Measurements from ENCODE around the gene PRPF38B. TPM values are rescaled to one million over a fixed set of nuclear protein-coding genes. Genes with fewer than 3 reads are reported as not detected.

The PRPF38B gene
- total and polyA plus RNA-seq, 9 of the 15 experiments (the other 6 are each of a cell fraction or from before 2014, with no cell fraction given), result 25.3 to 85.5 (median 66.4) TPM

DNA sequence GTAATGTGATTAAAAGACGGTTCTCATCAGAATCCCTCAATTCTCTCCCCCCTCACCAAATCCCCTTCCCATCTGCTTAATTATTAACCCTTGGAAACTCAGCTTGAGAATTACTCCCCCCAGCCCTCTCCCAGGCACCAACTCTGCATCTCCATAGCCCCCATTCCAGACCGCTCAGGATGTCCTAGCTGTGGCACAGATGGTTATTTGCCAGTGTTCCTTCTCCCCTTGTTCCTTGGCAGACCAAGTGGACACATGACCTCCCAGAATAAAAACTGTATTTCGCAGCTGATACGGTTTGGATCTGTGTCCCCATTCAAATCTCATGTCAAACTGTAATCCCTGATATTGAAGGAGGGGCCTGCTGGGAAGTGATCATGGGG is 45.9 kb upstream of the PRPF38B start:
- BruUV-seq (replicated peaks), result no TSS peak
- Histone ChIP-seq H3K9ac (ENCODE audit: insufficient read depth in 1 of 2, low read depth in 2 of 2, low read length in 2 of 2) (no peak overlapping the region), H4K20me1 (replicated peaks; ENCODE audit: control insufficient read depth, insufficient read depth, low read length) (no peaks in the 10 kb centered on the region), H3K79me2 (ENCODE audit: control insufficient read depth, insufficient read depth, low read length) (no peaks in the 10 kb centered on the region), H2AFZ (ENCODE audit: low read depth, low read length) (peak overlapping the region; percentile 87), H3K4me3 (no peak overlapping the region), H3K4me2 (ENCODE audit: insufficient read depth, low read length) (no peak overlapping the region), H3K36me3 (ENCODE audit: control insufficient read depth, insufficient read depth, low read length) (no peaks in the 10 kb centered on the region), H3K4me1 (replicated peaks in 1 of 2; ENCODE audit: control insufficient read depth in 2 of 2, insufficient read depth in 2 of 2, low read length in 2 of 2) (peaks cover 0 to 8% of the 10 kb centered on the region in 2 experiments; a peak in 3 of 5 replicates), H3K9me1 (ENCODE audit: control insufficient read depth, insufficient read depth, low read length) (no peaks in the 10 kb centered on the region), H3K27ac (ENCODE audit: extremely low read depth, low read depth, low read length) (no peak overlapping the region), H3K27me3 (ENCODE audit: control insufficient read depth in 2 of 2, insufficient read depth in 2 of 2, low read length in 2 of 2) (no peaks in the 10 kb centered on the region; a peak in 2 of 5 replicates), H3K9me3 (replicated peaks; ENCODE audit: control insufficient read depth, insufficient read depth, low read depth, low read length) (no peaks in the 10 kb centered on the region)
- ATAC-seq (no peak), DNase-seq (ENCODE audit: extremely low read depth in 1 of 4, low spot score in 3 of 4) (no peak), FAIRE-seq (no peak)
- TF ChIP-seq TCF3 (CRISPR knock-in tag; IDR thresholded peaks at IDR 0.05) (no peak), ELF1 (tag; IDR thresholded peaks at IDR 0.05) (0 out of 2 replicates have a peak, but pooled peaks have one; percentile 15), DACH1 (IDR thresholded peaks at IDR 0.05; ENCODE audit: partially characterized antibody) (no peak), FOXK1 (CRISPR knock-in tag; IDR thresholded peaks at IDR 0.05; ENCODE audit: borderline replicate concordance) (0 out of 2 replicates have a peak, but pooled peaks have one; percentile 13), ZNF23 (CRISPR knock-in tag; IDR thresholded peaks at IDR 0.05) (no peak), ZNF408 (CRISPR knock-in tag; IDR thresholded peaks at IDR 0.05; ENCODE audit: low read depth) (no peak)
- TF ChIP-seq, protein P1, sequence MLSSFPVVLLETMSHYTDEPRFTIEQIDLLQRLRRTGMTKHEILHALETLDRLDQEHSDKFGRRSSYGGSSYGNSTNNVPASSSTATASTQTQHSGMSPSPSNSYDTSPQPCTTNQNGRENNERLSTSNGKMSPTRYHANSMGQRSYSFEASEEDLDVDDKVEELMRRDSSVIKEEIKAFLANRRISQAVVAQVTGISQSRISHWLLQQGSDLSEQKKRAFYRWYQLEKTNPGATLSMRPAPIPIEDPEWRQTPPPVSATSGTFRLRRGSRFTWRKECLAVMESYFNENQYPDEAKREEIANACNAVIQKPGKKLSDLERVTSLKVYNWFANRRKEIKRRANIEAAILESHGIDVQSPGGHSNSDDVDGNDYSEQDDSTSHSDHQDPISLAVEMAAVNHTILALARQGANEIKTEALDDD (IDR thresholded peaks at IDR 0.05), result no peak
- in situ Hi-C loops (cut with MboI) (loop anchor here (5.0 to 25.0 kb wide), 2 partner anchors 139 to 859 kb away; no protein-coding TSS in a partner anchor), intact Hi-C loops (cut with micrococcal nuclease) (loop anchor here (5.0 to 10.0 kb wide), 3 partner anchors 169 to 521 kb away; no protein-coding TSS in a partner anchor)
- ChIA-PET CTCF (ENCODE audit: low intra/inter-chr PET ratio) (interaction anchor here (1.1 kb wide), 1 partner anchor 134 kb away, joined by 4 read pairs; no protein-coding TSS in a partner anchor), POLR2A (interaction anchor here (0.7 to 1.3 kb wide), 5 partner anchors 10 to 241 kb away, joined by 3 to 5 read pairs (median 3); no protein-coding TSS in a partner anchor)
- WGBS (ENCODE audit: insufficient coverage, low coverage, missing lambda C conversion rate), result 72% methylated on average over 4 of the region's 4 CpGs

Data from K562 (cell line).